MM.1S (cell line): ENCODE measurements around the gene PCCB.

Experiments
- CTCF ChIP-seq: fragments of 300-600 bp; sonication (generic); IDR thresholded peaks from 2 replicates; pipeline ENCODE4 v1.5.1; 2016; ENCODE audit warnings: antibody characterized with exemption, low read length, mixed read lengths
- EZH2 ChIP-seq: fragments of 300-600 bp; sonication (generic); optimal IDR thresholded peaks from 2 replicates; pipeline ENCODE3; 2017; ENCODE audit warnings: low read depth, mild to moderate bottlenecking, antibody characterized with exemption, low read length, mixed read lengths
- EZH2phosphoT487 ChIP-seq: fragments of 300-600 bp; sonication (generic); IDR thresholded peaks from 2 replicates; pipeline ENCODE4 v1.6.1; 2018; ENCODE audit warnings: antibody characterized with exemption, low read length

GRCh38 chr3:136235545-136235944 lies 14.6 kb upstream of the PCCB start:
- TF ChIP-seq EZH2phosphoT487 = no peak
- TF ChIP-seq CTCF = no peak
- TF ChIP-seq EZH2 = no peak
